Tibial nerve (tissue), 3 donors: ENCODE results near the gene WDR82.

Experiments used
- POLR2A ChIP-seq, 2 donors: fragments of 450-650 bp; IDR thresholded peaks; one replicate each; pipeline ENCODE4 v1.6.1; 2017; ENCODE audit warnings: antibody characterized with exemption in 2 of 2, mild to moderate bottlenecking in 2 of 2, moderate library complexity in 2 of 2
- TF ChIP-seq, protein P1 (sequence below), 5 experiments: fragments of 200-600 bp in 3 of 5; fragments of 450-650 bp in 2 of 5; sonication (generic) in 3 of 5; IDR thresholded peaks; one replicate each; pipeline ENCODE4 v1.5.1; 2016 to 2019; ENCODE audit warnings: antibody characterized with exemption in 5 of 5, mild to moderate bottlenecking in 3 of 5, moderate library complexity in 2 of 5

GRCh38 chr3:52262447-52262846 lies 16.0 kb downstream of the WDR82 start:
- TF ChIP-seq, protein P1, sequence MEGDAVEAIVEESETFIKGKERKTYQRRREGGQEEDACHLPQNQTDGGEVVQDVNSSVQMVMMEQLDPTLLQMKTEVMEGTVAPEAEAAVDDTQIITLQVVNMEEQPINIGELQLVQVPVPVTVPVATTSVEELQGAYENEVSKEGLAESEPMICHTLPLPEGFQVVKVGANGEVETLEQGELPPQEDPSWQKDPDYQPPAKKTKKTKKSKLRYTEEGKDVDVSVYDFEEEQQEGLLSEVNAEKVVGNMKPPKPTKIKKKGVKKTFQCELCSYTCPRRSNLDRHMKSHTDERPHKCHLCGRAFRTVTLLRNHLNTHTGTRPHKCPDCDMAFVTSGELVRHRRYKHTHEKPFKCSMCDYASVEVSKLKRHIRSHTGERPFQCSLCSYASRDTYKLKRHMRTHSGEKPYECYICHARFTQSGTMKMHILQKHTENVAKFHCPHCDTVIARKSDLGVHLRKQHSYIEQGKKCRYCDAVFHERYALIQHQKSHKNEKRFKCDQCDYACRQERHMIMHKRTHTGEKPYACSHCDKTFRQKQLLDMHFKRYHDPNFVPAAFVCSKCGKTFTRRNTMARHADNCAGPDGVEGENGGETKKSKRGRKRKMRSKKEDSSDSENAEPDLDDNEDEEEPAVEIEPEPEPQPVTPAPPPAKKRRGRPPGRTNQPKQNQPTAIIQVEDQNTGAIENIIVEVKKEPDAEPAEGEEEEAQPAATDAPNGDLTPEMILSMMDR (IDR thresholded peaks at IDR 0.05), result no peak
- no peak for TF ChIP-seq POLR2A (IDR thresholded peaks at IDR 0.05)
